Thyroid gland (tissue), 4 donors: Measurements from ENCODE around the gene MXRA5. TPM values are rescaled to one million over a fixed set of nuclear protein-coding genes. Genes with fewer than 3 reads are reported as not detected.
"Not testable (repeated sequence)": the region's sequence is repeated elsewhere in the genome, so short reads cannot be mapped to it uniquely, and the experiment has no call there.

Source experiments
- DNase-seq, 2 donors: peaks; one replicate each; pipeline ENCODE4 v3.0.0-alpha.2; 2019
- H3K27ac ChIP-seq, 3 donors: fragments of 200-600 bp; sonication (generic); 1 replicate in 2 of 3; 2 replicates in 1 of 3; pipeline ENCODE4 v1.5.1; 2016 to 2019; ENCODE audit warnings: mild to moderate bottlenecking in 1 of 3, moderate library complexity in 1 of 3
- H3K27me3 ChIP-seq: fragments of 200-600 bp; sonication (generic); one replicate; pipeline ENCODE4 v1.5.1; 2019
- H3K36me3 ChIP-seq, 2 donors: fragments of 200-600 bp; sonication (generic); one replicate each; pipeline ENCODE4 v1.5.1; 2016 to 2019
- H3K4me1 ChIP-seq, 2 donors: fragments of 200-600 bp; sonication (generic); one replicate each; pipeline ENCODE4 v1.5.1; 2017 to 2019
- H3K4me3 ChIP-seq, 3 donors: fragments of 200-600 bp; sonication (generic); replicated peaks in 1 of 3; 1 replicate in 2 of 3; 2 replicates in 1 of 3; pipeline ENCODE4 v1.5.1; 2016; ENCODE audit warnings: mild to moderate bottlenecking in 1 of 3
- H3K9me3 ChIP-seq: fragments of 200-600 bp; sonication (generic); one replicate; pipeline ENCODE4 v1.5.1; 2017
- CTCF ChIP-seq, 6 experiments: fragments of 200-600 bp in 3 of 6; fragments of 450-650 bp in 3 of 6; sonication (generic) in 3 of 6; IDR thresholded peaks; one replicate each; pipeline ENCODE4 v1.5.1; 2016 to 2019; ENCODE audit warnings: antibody characterized with exemption in 6 of 6, mild to moderate bottlenecking in 2 of 6, inconsistent platforms in 1 of 6, moderate library complexity in 1 of 6
- POLR2A ChIP-seq, 2 donors: fragments of 450-650 bp; IDR thresholded peaks; one replicate each; pipeline ENCODE4 v1.6.1; 2017; ENCODE audit warnings: antibody characterized with exemption in 2 of 2, mild to moderate bottlenecking in 2 of 2, moderate library complexity in 1 of 2
- WGBS, 2 donors: methylation state at CpG; one replicate each; pipeline ENCODE4 v1.1.5; 2017; 5-methylcytosine and 5-hydroxymethylcytosine counted together
- intact Hi-C: fragments of 100-400 bp; cut with DNase I; formaldehyde crosslinking; loops from one replicate; pipeline ENCODE4 v1.15.1; 2023
- total RNA-seq, 4 donors: library from RNA; depleted of rRNA; stranded (reverse); fragments of >200 nt; gene quantifications; one replicate each; pipeline ENCODE4 v1.2.3, GENCODE V29; 2016

MXRA5 gene
- total RNA-seq, 4 donors from 2014 or later: 31.0 to 52.8 (median 50.4) TPM

GRCh38 chrX:3280706-3281105 lies 65.7 kb downstream of the MXRA5 start:
- WGBS, 2 donors: 76 to 87% methylated on average over 1 of the region's 1 CpG
- Histone ChIP-seq H3K36me3 (no peaks in the 10 kb centered on the region), H3K4me1 (no peaks in the 10 kb centered on the region), H3K9me3 (no peaks in the 10 kb centered on the region), H3K27ac (no peak overlapping the region), H3K4me3 (no peak overlapping the region), H3K27me3 (no peaks in the 10 kb centered on the region)
- TF ChIP-seq POLR2A (IDR thresholded peaks at IDR 0.05): no peak
- TF ChIP-seq CTCF (IDR thresholded peaks at IDR 0.05): no peak
- DNase-seq: no peak
- intact Hi-C loops: no loop called here

GRCh38 chrX:3273668-3274067 lies 72.8 kb downstream of the MXRA5 start:
- H3K4me1 ChIP-seq, H3K4me3 ChIP-seq, H3K9me3 ChIP-seq, intact Hi-C loops, H3K27me3 ChIP-seq, H3K27ac ChIP-seq, DNase-seq, H3K36me3 ChIP-seq: not testable (repeated sequence)
- 100% methylated on average over 1 of the region's 1 CpG for WGBS, 2 donors

- no peak for DNase-seq
- no peak overlapping the region for H3K4me3 ChIP-seq
- H3K36me3 ChIP-seq: no peaks in the 10 kb centered on the region
- H3K4me1 ChIP-seq: no peaks in the 10 kb centered on the region
- no peak overlapping the region for H3K27ac ChIP-seq
- no peaks in the 10 kb centered on the region for H3K27me3 ChIP-seq
- WGBS, 2 donors: 46 to 59% methylated on average over 6 of the region's 6 CpGs
- no peaks in the 10 kb centered on the region for H3K9me3 ChIP-seq
- TF ChIP-seq POLR2A (IDR thresholded peaks at IDR 0.05) (no peak), CTCF (IDR thresholded peaks at IDR 0.05) (no peak)
- intact Hi-C loops: no loop called here
Measured at GRCh38 chrX:3271834-3272186, 74.6 kb downstream of the MXRA5 start.

- Histone ChIP-seq H3K27ac (no peak overlapping the region), H3K4me1 (no peaks in the 10 kb centered on the region), H3K27me3 (no peaks in the 10 kb centered on the region), H3K9me3 (no peaks in the 10 kb centered on the region), H3K36me3 (no peaks in the 10 kb centered on the region), H3K4me3 (no peak overlapping the region)
- WGBS, 2 donors: 44 to 51% methylated on average over 12 of the region's 12 CpGs
- TF ChIP-seq CTCF (IDR thresholded peaks at IDR 0.05) (no peak), POLR2A (IDR thresholded peaks at IDR 0.05) (no peak)
- intact Hi-C loops: no loop called here
- no peak for DNase-seq
Measured at GRCh38 chrX:3271183-3271833, 75.1 kb downstream of the MXRA5 start.

GRCh38 chrX:3268829-3269228 lies 77.6 kb downstream of the MXRA5 start:
- intact Hi-C loops: no loop called here
- no peak for TF ChIP-seq CTCF (IDR thresholded peaks at IDR 0.05)
- no peak for TF ChIP-seq POLR2A (IDR thresholded peaks at IDR 0.05)
- Histone ChIP-seq H3K4me1 (no peaks in the 10 kb centered on the region), H3K27ac (no peak overlapping the region), H3K36me3 (no peaks in the 10 kb centered on the region), H3K4me3 (no peak overlapping the region), H3K9me3 (no peaks in the 10 kb centered on the region), H3K27me3 (no peaks in the 10 kb centered on the region)
- WGBS, 2 donors: 76 to 81% methylated on average over 3 of the region's 3 CpGs
- DNase-seq: no peak
